ENCODE results near the gene COP1.

- no peak for TF ChIP-seq CTCF (IDR thresholded peaks at IDR 0.05; ENCODE audit: low read depth, low read length)
- TF ChIP-seq POLR2A (IDR thresholded peaks at IDR 0.05; ENCODE audit: extremely low read depth, insufficient read length) = no peak
- TF ChIP-seq MYC (IDR thresholded peaks at IDR 0.05; ENCODE audit: low read depth, low read length) = no peak
These were observed 41.5 kb downstream of the COP1 start for GRCh38 chr1:176165573-176165972.

Data from NB4 (cell line).